Hypothalamus (tissue), 51 donors: Measurements from ENCODE around the gene MAGI1.
A peak's percentile ranks its signal among the peaks of the same experiment; 100 is the strongest.

Experiments used
- DNase-seq, 51 donors: peaks; one replicate each; lab custom pipeline; 2025; lab: John Stamatoyannopoulos, UW

Gene MAGI1

DNA sequence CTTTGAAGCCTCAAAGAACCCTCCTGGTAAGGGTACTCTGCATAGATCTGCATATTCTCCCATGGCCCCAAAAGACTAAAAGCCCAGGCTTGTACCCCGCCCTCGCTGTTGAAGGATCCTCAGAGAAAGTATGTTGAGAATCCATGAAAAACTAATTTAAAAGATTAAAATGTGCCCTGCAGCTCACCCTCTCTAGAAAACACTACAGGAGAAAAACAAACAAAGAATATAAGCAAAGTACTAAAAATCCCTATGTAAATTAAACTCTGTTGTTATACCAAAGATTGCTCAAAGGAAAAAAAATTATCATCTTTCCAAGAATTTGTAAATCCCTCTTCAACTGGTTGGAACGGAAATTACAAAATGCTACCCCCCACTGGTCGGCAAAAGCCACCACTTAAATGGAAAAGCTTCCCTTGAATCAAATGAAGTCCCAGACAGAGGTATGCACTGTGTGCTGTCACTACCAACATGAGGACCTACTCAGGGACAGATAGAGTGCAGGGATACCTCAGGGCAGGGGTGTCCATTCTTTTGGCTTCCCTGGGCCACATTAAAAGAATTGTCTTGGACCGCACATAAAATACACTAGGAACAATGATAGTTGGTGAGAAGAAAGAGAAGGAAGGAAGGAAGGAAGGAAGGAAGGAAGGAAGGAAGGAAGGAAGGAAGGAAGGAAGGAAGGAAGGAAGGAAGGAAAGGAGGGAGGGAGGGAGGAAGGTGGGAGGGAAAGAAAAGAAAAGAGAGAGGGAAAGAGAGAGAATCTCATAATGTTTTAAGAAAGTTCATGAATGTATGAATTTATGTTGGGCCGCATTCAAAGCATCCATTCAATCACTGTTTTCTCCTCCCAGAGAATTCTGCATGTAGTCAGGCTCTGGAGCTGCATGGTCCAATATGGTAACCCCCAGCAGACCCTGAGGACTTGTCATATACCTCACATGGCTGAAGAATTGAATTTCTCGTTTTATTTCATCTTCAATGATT lies 88.1 kb downstream of the MAGI1 start:
- no peak for DNase-seq

GRCh38 chr3:65948841-65949573 lies 89.7 kb downstream of the MAGI1 start:
- DNase-seq, result no peak

- peak in 1 of 51 donors; percentile 8 for DNase-seq
Measured at GRCh38 chr3:65946438-65946837, 92.3 kb downstream of the MAGI1 start.

DNA sequence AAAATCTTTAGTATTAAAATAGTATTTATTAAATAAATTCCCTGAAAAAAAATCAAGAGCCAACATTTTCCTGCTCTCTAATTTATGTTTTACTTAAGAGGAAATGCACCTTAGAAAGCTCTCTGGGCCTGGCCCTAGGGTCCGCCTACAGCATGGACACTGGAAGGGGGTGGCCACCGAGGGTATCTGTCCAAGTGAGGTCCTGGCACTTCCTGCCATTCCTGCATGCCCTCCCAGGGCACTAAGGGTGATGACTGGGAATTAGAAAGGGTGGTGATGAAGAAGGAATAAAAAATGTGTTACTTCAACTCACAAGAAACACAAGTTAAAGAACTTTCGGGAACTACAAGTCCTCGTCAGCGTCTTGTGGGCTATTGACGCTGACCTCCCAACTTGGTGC lies 92.8 kb downstream of the MAGI1 start:
- DNase-seq, result no peak

DNA sequence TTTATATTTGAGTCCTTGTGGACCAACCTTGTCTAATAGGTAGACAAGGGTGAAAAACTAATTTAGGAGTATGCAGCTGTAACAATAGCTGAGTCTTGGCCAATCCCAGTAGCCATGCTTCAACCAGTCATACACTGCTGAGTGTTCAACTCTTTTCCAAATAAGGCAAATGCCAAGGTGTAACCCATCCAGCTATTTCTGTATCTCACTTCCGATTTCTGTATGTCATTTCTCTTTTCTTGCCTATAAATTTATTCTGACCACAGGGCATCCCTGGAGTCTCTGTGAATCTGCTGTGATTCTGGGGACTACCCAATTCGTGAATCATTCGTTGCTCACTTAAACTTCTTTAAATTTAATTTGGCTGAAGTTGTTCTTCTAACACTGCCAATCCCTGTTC lies 93.2 kb downstream of the MAGI1 start:
- DNase-seq, result no peak

DNA sequence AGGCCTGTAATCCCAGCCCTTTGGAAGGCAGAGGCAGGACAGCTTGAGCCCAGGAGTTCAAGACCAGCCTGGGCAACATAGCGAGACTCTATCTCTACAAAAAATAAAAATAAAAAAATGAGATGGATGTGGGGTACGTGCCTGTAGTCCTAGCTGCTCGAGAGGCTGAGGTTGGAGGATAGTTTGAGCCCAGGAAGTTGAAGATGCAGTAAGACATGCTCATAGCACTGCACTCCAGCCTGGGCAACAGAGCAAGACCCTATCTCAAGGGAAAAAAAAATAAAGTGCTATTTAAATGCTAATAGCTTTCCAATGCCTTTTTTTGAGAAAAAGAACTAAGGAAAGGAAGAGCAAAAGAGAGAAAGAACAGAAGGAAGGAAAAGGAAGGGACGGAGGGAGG lies 94.5 kb downstream of the MAGI1 start:
- DNase-seq, result no peak

GRCh38 chr3:65939801-65940246 lies 98.9 kb downstream of the MAGI1 start:
- DNase-seq, result no peak

DNA sequence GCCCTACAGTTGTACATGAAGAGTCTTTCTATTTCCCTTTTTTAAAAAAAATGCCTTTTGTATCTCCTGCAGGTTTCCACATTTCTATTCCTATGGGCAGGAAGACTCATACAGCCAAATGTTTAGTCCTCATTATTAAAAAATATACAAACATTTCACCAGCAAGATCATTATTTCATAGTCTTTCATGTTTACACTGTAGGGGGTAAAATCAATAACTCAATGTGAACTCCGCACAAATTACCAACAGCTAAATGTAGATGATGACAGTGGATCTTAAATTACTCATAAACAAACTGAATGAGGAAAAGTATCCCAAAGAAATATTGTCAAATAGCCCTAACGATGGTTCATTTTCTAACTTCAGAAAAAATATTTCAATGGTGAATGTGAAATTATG lies 99.5 kb downstream of the MAGI1 start:
- DNase-seq, result no peak

DNA sequence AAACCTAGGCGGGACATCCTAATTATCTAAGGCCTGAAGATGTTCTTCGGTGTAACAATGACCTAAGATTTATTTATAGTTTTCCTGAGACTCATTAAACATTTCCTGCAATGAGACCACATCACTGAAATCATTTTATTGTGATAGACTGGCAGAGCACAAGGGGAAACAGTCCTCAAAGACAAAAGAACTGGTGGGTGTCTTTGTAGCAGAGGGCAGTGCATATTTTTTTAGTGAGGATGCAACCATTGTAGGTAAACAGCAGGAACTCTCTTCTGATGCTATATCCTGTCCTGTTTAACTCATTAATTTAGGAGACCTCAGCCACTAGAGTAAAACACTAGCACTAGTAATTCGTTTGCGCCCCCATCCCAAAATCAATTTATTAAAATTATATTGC lies 100.0 kb downstream of the MAGI1 start:
- DNase-seq, result no peak

GRCh38 chr3:65938147-65938546 lies 100.6 kb downstream of the MAGI1 start:
- DNase-seq, result no peak

DNA sequence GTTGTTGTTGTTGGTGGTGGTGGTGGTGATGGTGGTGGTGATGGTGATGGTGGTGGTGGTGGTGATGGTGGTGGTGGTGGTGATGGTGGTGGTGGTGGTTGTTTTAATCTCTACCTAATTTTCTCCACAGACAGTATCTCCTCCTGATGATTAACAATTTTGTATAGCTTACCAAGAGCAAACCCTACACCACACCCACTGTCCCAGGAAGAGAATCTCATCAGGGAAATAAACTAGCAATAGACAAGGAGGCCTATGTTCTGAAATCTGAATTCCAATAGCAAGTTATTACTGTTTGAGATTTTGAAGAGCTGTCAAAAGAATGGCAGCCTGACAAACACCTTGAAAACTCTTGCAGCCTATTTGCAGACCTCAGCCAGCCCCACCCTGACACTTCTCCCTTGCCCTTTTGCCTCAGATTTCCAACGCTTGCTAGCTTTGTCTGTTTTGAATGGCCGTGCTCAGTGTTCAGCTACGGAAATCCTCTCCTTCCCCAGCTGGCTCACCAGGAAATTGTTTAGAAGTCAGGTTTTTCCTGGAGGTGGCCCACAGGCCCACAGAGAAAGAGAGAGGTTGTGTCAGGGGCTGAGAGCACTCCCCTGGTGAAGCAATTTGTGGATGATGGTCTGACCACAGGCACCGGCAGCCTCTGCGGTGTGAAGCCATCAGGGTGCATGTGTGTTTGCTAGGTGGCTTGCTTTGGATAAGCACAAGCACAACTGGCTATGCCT lies 101.6 kb downstream of the MAGI1 start:
- no peak for DNase-seq

GRCh38 chr3:65935724-65936123 lies 103.0 kb downstream of the MAGI1 start:
- DNase-seq, result no peak

DNA sequence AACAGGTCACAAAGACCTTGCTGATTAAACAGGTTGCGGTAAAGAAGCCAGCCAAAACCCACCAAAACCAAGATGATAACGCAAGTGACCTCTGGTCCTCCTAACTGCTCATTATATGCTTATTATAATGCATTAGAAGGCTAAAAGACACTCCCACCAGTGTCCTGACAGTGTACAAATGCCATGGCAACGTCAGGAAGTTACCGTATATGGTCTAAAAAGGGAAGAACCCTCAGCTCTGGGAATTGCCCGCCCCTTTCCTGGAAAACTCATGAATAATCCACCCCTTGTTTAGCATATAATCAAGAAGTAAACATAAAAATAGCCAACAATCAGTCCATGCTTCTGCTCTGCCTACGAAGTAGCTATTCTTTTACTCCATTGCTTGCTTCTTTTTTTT lies 108.1 kb downstream of the MAGI1 start:
- DNase-seq, result no peak

- DNase-seq, result no peak
Measured at GRCh38 chr3:65928110-65928509, 110.6 kb downstream of the MAGI1 start.

DNA sequence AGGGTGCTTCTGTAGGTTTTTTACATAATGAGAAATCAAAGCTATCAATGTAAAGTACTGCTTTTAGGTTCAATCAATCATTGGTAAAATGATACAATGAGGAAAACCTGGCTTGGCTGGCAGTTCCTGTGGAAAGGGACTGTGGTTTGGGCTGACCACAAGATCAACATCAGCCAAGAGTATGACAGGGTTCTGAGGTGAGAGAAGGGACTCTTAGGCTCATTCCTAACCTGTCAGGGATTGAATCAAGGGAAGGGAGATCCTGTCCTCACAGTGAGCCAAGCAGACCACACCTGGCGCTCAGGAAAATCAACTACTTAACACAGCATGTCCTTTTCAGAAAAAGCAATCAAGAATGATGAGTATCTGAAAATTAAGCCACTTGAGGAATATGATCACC lies 111.1 kb downstream of the MAGI1 start:
- no peak for DNase-seq

DNA sequence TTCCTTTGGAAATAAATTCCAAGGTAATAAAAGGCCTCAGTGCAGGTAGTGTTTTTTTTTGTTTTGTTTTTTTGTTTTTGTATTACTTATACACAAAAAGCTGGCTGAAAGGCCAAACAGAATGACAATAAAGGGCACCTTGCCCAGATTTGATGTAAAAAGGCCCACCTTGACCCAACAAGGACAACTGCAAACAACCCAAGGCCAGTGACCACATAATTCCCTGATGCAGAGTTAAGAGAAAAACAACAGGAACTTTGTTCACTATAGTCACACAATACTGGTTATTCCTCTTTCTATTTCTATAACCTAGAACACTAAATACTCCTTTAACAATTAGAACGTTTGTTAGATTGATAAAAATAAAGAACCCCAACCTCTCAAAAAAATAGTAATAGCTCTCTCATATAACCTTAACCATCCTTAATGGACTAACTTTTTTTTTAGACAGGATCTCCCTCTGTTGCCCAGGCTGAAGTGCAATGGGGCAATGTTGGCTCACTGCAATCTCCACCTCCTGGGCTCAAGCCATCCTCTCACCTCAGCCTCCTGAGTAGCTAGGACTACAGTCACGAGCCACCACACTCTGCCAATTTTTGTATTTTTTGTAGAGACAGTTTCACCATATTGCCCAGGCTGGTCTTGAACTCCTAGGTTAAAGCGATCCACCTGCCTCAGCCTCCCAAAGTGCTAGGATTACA lies 113.3 kb downstream of the MAGI1 start:
- no peak for DNase-seq

DNA sequence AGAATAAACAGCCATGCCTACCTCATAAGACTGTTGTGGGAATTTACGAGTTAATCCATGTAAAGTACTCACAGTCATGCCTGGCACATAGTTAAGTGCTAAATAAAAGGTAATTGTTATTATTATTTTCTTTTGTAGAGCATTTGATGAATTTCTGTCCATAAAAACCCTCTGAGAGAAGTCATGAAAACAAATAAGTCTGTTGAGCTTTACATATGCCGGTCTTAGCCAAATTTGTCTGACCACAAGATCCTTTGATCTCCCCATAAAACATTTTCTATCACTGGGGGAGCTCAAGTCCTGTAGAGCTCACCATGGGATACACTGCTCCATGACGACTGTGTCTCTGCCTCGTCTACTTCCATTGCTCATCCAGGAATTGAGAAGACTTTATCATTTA lies 114.0 kb downstream of the MAGI1 start:
- no peak for DNase-seq

DNA sequence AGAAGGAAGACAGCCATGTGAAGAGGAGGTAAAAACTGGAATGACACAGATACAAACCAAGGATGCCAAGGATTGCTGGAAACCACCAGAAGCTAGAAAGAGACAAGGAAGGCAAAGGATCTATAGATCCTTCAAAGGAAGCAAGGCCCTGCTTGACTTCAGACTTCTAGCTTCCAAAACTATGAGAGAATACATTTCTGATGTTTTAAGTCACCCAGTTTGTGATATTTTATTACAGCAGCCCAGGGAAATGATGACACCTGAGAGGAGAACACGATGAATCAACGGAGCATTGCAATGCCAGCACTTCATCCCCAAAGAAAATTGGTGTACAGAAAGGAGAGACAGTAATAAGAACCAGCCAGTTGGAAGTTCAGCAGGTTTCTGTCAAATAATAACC lies 116.3 kb downstream of the MAGI1 start:
- no peak for DNase-seq

- no peak for DNase-seq
Measured at GRCh38 chr3:65919826-65920225, 118.9 kb downstream of the MAGI1 start.

GRCh38 chr3:65915477-65915876 lies 123.2 kb downstream of the MAGI1 start:
- DNase-seq, result no peak
